H9 (cell line): Measurements from ENCODE around the gene JARID2. TPM values are rescaled to one million over a fixed set of nuclear protein-coding genes. Genes with fewer than 3 reads are reported as not detected.

Experiments used
- DNase-seq: peaks from one replicate; pipeline ENCODE4 v3.0.0-alpha.2; 2017
- H2AFZ ChIP-seq: one replicate; pipeline ENCODE4 v1.6.1; 2013; ENCODE audit warnings: mild to moderate bottlenecking, low read length, control low read depth, moderate library complexity
- H2AK5ac ChIP-seq: 2 replicates; pipeline ENCODE4 v1.6.1; 2013; ENCODE audit warnings: low read length, control low read depth, mixed read lengths; ENCODE audit not compliant: insufficient read length
- H2BK120ac ChIP-seq: one replicate; pipeline ENCODE4 v1.6.1; 2013; ENCODE audit warnings: low read depth, mild to moderate bottlenecking, low read length, control low read depth, inconsistent platforms; ENCODE audit not compliant: poor library complexity, severe bottlenecking
- H2BK12ac ChIP-seq: 2 replicates; pipeline ENCODE4 v1.6.1; 2013; ENCODE audit warnings: low read length, control low read depth, mixed read lengths, low read depth; ENCODE audit not compliant: insufficient read length
- H2BK15ac ChIP-seq: 2 replicates; pipeline ENCODE4 v1.6.1; 2013; ENCODE audit warnings: low read depth, low read length, control low read depth
- H2BK20ac ChIP-seq: one replicate; pipeline ENCODE4 v1.6.1; 2013; ENCODE audit warnings: low read depth, mild to moderate bottlenecking, low read length, control low read depth, inconsistent platforms; ENCODE audit not compliant: poor library complexity, severe bottlenecking
- H2BK5ac ChIP-seq: 2 replicates; pipeline ENCODE4 v1.6.1; 2013; ENCODE audit warnings: low read length, control low read depth, mixed read lengths; ENCODE audit not compliant: insufficient read length
- H3K14ac ChIP-seq: 2 replicates; pipeline ENCODE4 v1.6.1; 2013; ENCODE audit warnings: low read length, control low read depth; ENCODE audit not compliant: insufficient read depth
- H3K18ac ChIP-seq: 2 replicates; pipeline ENCODE4 v1.6.1; 2013; ENCODE audit warnings: low read depth, mild to moderate bottlenecking, mixed read lengths, low read length, control low read depth; ENCODE audit not compliant: insufficient read length
- H3K23ac ChIP-seq: 2 replicates; pipeline ENCODE4 v1.6.1; 2013; ENCODE audit warnings: low read length, control low read depth, mixed read lengths, low read depth; ENCODE audit not compliant: insufficient read length
- H3K23me2 ChIP-seq: 2 replicates; pipeline ENCODE4 v1.6.1; 2013; ENCODE audit warnings: low read depth, mild to moderate bottlenecking, mixed read lengths, low read length, control low read depth; ENCODE audit not compliant: insufficient read length, poor library complexity, severe bottlenecking
- H3K27ac ChIP-seq: 2 replicates; pipeline ENCODE4 v1.5.1; 2013; ENCODE audit warnings: low read length, control low read depth, mixed read lengths, low read depth; ENCODE audit not compliant: insufficient read length
- H3K27me3 ChIP-seq: 2 replicates; pipeline ENCODE4 v1.6.1; 2013; ENCODE audit warnings: low read length, control low read depth, inconsistent platforms; ENCODE audit not compliant: insufficient read depth
- H3K4ac ChIP-seq: 2 replicates; pipeline ENCODE4 v1.6.1; 2013; ENCODE audit warnings: low read depth, mild to moderate bottlenecking, control low read depth, inconsistent platforms, low read length, moderate library complexity
- H3K4me1 ChIP-seq: 2 replicates; pipeline ENCODE4 v1.6.1; 2013; ENCODE audit warnings: low read length, control low read depth, inconsistent platforms; ENCODE audit not compliant: insufficient read depth
- H3K4me2 ChIP-seq: 2 replicates; pipeline ENCODE4 v1.6.1; 2013; ENCODE audit warnings: low read length, control low read depth, mixed read lengths; ENCODE audit not compliant: insufficient read length, insufficient read depth
- H3K56ac ChIP-seq: 2 replicates; pipeline ENCODE4 v1.6.1; 2013; ENCODE audit warnings: low read depth, mild to moderate bottlenecking, mixed read lengths, low read length, control low read depth; ENCODE audit not compliant: insufficient read length
- H3K79me1 ChIP-seq: 2 replicates; pipeline ENCODE4 v1.6.1; 2013; ENCODE audit warnings: low read depth, mild to moderate bottlenecking, moderate library complexity, low read length, control low read depth, inconsistent platforms; ENCODE audit not compliant: insufficient read depth, poor library complexity, severe bottlenecking
- H3K79me2 ChIP-seq: 2 replicates; pipeline ENCODE4 v1.6.1; 2013; ENCODE audit warnings: low read length, control low read depth, inconsistent platforms; ENCODE audit not compliant: insufficient read depth
- H3K9ac ChIP-seq: 2 replicates; pipeline ENCODE4 v1.6.1; 2013; ENCODE audit warnings: low read length, control low read depth, mixed read lengths; ENCODE audit not compliant: insufficient read length; ENCODE audit errors: extremely low read depth
- H3K9me3 ChIP-seq: one replicate; pipeline ENCODE4 v1.6.1; 2013; ENCODE audit warnings: low read depth, low read length, inconsistent platforms; ENCODE audit not compliant: control insufficient read depth
- H3T11ph ChIP-seq: one replicate; pipeline ENCODE4 v1.6.1; 2013; ENCODE audit warnings: mild to moderate bottlenecking, low read length, control low read depth, inconsistent platforms
- H4K20me1 ChIP-seq: one replicate; pipeline ENCODE4 v1.6.1; 2013; ENCODE audit not compliant: control insufficient read depth, insufficient read length, insufficient read depth
- H4K5ac ChIP-seq: 2 replicates; pipeline ENCODE4 v1.6.1; 2013; ENCODE audit warnings: low read depth, mild to moderate bottlenecking, mixed read lengths, low read length, control low read depth; ENCODE audit not compliant: insufficient read length
- H4K8ac ChIP-seq: replicated peaks from 2 replicates; pipeline ENCODE4 v1.6.1; 2013; ENCODE audit warnings: low read length, control low read depth, mixed read lengths, low read depth; ENCODE audit not compliant: insufficient read length
- H4K91ac ChIP-seq: 2 replicates; pipeline ENCODE4 v1.6.1; 2013; ENCODE audit warnings: low read depth, mild to moderate bottlenecking, moderate library complexity, mixed read lengths, low read length, control low read depth; ENCODE audit not compliant: insufficient read length
- H3K27ac Mint-ChIP-seq, 3 experiments: 2 replicates in 2 of 3; 3 replicates in 1 of 3; pipeline ENCODE4 v1.8.0; 2020 to 2021; ENCODE audit warnings: mixed read lengths in 3 of 3, mild to moderate bottlenecking in 1 of 3, moderate library complexity in 1 of 3
- H3K27me3 Mint-ChIP-seq: 2 replicates; pipeline ENCODE4 v1.8.0; 2021; ENCODE audit warnings: low read depth, mild to moderate bottlenecking, moderate library complexity, mixed read lengths
- H3K36me3 Mint-ChIP-seq, 3 experiments: 2 replicates in 2 of 3; 3 replicates in 1 of 3; pipeline ENCODE4 v1.8.0; 2020 to 2021; ENCODE audit warnings: low read depth in 3 of 3, mixed read lengths in 3 of 3; ENCODE audit not compliant: insufficient read depth in 1 of 3
- H3K4me1 Mint-ChIP-seq, 2 experiments: 2 replicates each; pipeline ENCODE4 v1.8.0; 2020; ENCODE audit warnings: mixed read lengths in 2 of 2
- H3K4me3 Mint-ChIP-seq, 2 experiments: 2 replicates in 1 of 2; 3 replicates in 1 of 2; pipeline ENCODE4 v1.8.0; 2020 to 2021; ENCODE audit warnings: mild to moderate bottlenecking in 2 of 2, mixed read lengths in 2 of 2, moderate library complexity in 1 of 2
- H3K9me3 Mint-ChIP-seq, 2 experiments: 2 replicates in 1 of 2; 3 replicates in 1 of 2; pipeline ENCODE4 v1.8.0; 2020; ENCODE audit warnings: mild to moderate bottlenecking in 2 of 2, mixed read lengths in 2 of 2, moderate library complexity in 1 of 2
- CTCF ChIP-seq: fragments of 200-600 bp; sonication (generic); conservative IDR thresholded peaks from 3 replicates; pipeline ENCODE4 v1.8.0; 2021; ENCODE audit warnings: antibody characterized with exemption, mild to moderate bottlenecking
- WGBS: extraction: QIAGEN DNeasy Blood & Tissue Kit; methylation state at CpG from one replicate; pipeline ENCODE4 v1.1.7; 2013; ENCODE audit warnings: missing lambda C conversion rate, low lambda C conversion rate, mixed read lengths; ENCODE audit not compliant: insufficient read length; ENCODE audit errors: extremely low coverage; 5-methylcytosine and 5-hydroxymethylcytosine counted together
- total RNA-seq: library from RNA; stranded (reverse); gene quantifications from 2 replicates; pipeline ENCODE4 v1.2.1, GENCODE V29; 2021

Gene JARID2
- total RNA-seq, 1 experiment from 2014 or later: 174 TPM

- no peaks in the 10 kb centered on the region for H3K4me1 ChIP-seq
- H2AFZ ChIP-seq: no peak overlapping the region
- no peak overlapping the region for H2BK120ac ChIP-seq
- H3K9me3 Mint-ChIP-seq: no peaks in the 10 kb centered on the region
- peaks cover 0 to under 1% of the 10 kb centered on the region in 2 experiments; a peak in 1 of 4 replicates for H3K4me1 Mint-ChIP-seq
- no peak overlapping the region for H4K91ac ChIP-seq
- no peaks in the 10 kb centered on the region for H3K79me1 ChIP-seq
- H2BK5ac ChIP-seq: no peak overlapping the region
- no peak overlapping the region for H3K4ac ChIP-seq
- H4K8ac ChIP-seq: no peak overlapping the region
- no peak overlapping the region for H2BK20ac ChIP-seq
- no peak overlapping the region; a peak in 1 of 5 replicates for H3K4me3 Mint-ChIP-seq
- TF ChIP-seq CTCF: no peak
- H4K20me1 ChIP-seq: no peaks in the 10 kb centered on the region
- DNase-seq: no peak
- peaks cover 75 to 98% (median 94%) of the 10 kb centered on the region in 3 experiments for H3K36me3 Mint-ChIP-seq
- H3K27ac ChIP-seq: no peak overlapping the region
- H2BK12ac ChIP-seq: no peak overlapping the region
- no peaks in the 10 kb centered on the region for H3K27me3 ChIP-seq
- no peak overlapping the region for H2BK15ac ChIP-seq
- no peak overlapping the region for H3K4me2 ChIP-seq
- no peaks in the 10 kb centered on the region; the same call in 1 of the 2 replicates for H3K27me3 Mint-ChIP-seq
- H2AK5ac ChIP-seq: no peak overlapping the region
- no peaks in the 10 kb centered on the region for H3K9me3 ChIP-seq
- no peak overlapping the region for H3K56ac ChIP-seq
- H3K9ac ChIP-seq: no peak overlapping the region
- no peak overlapping the region for H4K5ac ChIP-seq
- no CpG with 5 or more reads among the region's 21 CpGs for WGBS
- no peaks in the 10 kb centered on the region for H3K23me2 ChIP-seq
- no peak overlapping the region for H3K18ac ChIP-seq
- no peak overlapping the region for H3T11ph ChIP-seq
- H3K23ac ChIP-seq: no peak overlapping the region
- no peaks in the 10 kb centered on the region for H3K79me2 ChIP-seq
- H3K27ac Mint-ChIP-seq: peak overlapping the region; percentile 65 to 95 (median 94); a peak in 5 of 7 replicates
- no peak overlapping the region for H3K14ac ChIP-seq
Measured at GRCh38 chr6:15513801-15514711, 268.2 kb downstream of the JARID2 start.
